NCI-H2081 treated with DMSO at 0.1 percent for 48 hours (cell line): ENCODE data around the gene NEFH.
"Not testable (repeated sequence)": the region's sequence is repeated elsewhere in the genome, so short reads cannot be mapped to it uniquely, and the experiment has no call there.

Experiments used
- DNase-seq: peaks from one replicate; lab custom pipeline; 2025; lab: John Stamatoyannopoulos, UW

NEFH gene

GRCh38 chr22:29479417-29480261, at the start of gene NEFH:
TSS of gene NEFH (plus strand) at chr22:29480218. CDS start at chr22:29480263, 45 bp downstream.
- DNase-seq: no peak

GRCh38 chr22:29431986-29432385, 48.0 kb upstream of the NEFH start:
- no peak for DNase-seq

- no peak for DNase-seq
These were observed 46.2 kb upstream of the NEFH start for GRCh38 chr22:29433856-29434255.

- no peak for DNase-seq
These were observed 45.7 kb upstream of the NEFH start for GRCh38 chr22:29434288-29434687.

GRCh38 chr22:29435236-29436136, 44.5 kb upstream of the NEFH start:
- no peak for DNase-seq

GRCh38 chr22:29438283-29438682, 41.7 kb upstream of the NEFH start, which contains the start of gene RFPL1:
TSS of gene RFPL1 (plus strand) at chr22:29438583.
- DNase-seq: not testable (repeated sequence)

GRCh38 chr22:29442976-29443375, 37.0 kb upstream of the NEFH start:
- DNase-seq: no peak

GRCh38 chr22:29443452-29443851, 36.6 kb upstream of the NEFH start:
- no peak for DNase-seq

GRCh38 chr22:29443861-29444792, 35.9 kb upstream of the NEFH start:
- DNase-seq: no peak

- DNase-seq: no peak
These were observed 34.5 kb upstream of the NEFH start for GRCh38 chr22:29445508-29445907.

GRCh38 chr22:29447906-29448305, 32.1 kb upstream of the NEFH start:
- DNase-seq: no peak

GRCh38 chr22:29449296-29449875, 30.6 kb upstream of the NEFH start:
- no peak for DNase-seq

GRCh38 chr22:29450222-29450621, 29.8 kb upstream of the NEFH start:
- no peak for DNase-seq

GRCh38 chr22:29451863-29452262, 28.2 kb upstream of the NEFH start:
- DNase-seq: no peak

- no peak for DNase-seq
These were observed 25.7 kb upstream of the NEFH start for GRCh38 chr22:29454276-29454675.

GRCh38 chr22:29456211-29456671, 23.8 kb upstream of the NEFH start:
- no peak for DNase-seq

- DNase-seq: no peak
These were observed 22.3 kb upstream of the NEFH start for GRCh38 chr22:29457730-29458129.

- no peak for DNase-seq
These were observed 21.5 kb upstream of the NEFH start for GRCh38 chr22:29458551-29458950.

GRCh38 chr22:29459773-29460172, 20.2 kb upstream of the NEFH start:
- DNase-seq: no peak

- DNase-seq: no peak
These were observed 18.8 kb upstream of the NEFH start for GRCh38 chr22:29461263-29461662.

- no peak for DNase-seq
These were observed 16.4 kb upstream of the NEFH start for GRCh38 chr22:29463629-29464028.
